ENCODE results near the gene LRPPRC. TPM values are rescaled to one million over a fixed set of nuclear protein-coding genes. Genes with fewer than 3 reads are reported as not detected.
A peak's percentile ranks its signal among the peaks of the same experiment; 100 is the strongest.

Gene LRPPRC
- total and polyA plus RNA-seq, 9 of the 15 experiments (the other 6 are each of a cell fraction or from before 2014, with no cell fraction given): 41.5 to 214 (median 138) TPM

GRCh38 chr2:44001716-44002115 lies 5.9 kb upstream of the LRPPRC start:
- intact Hi-C loops (cut with micrococcal nuclease): no loop called here
- in situ Hi-C loops (cut with MboI): no loop called here
- ChIA-PET POLR2A (interaction anchor here (1.4 kb wide), 1 partner anchor 10 kb away, joined by 6 read pairs; no protein-coding TSS in a partner anchor), CTCF (ENCODE audit: low intra/inter-chr PET ratio) (no interaction called here)
- Histone ChIP-seq H2AFZ (ENCODE audit: low read depth, low read length) (no peak overlapping the region), H3K27me3 (ENCODE audit: control insufficient read depth in 2 of 2, insufficient read depth in 2 of 2, low read length in 2 of 2) (peaks cover 13 to 20% of the 10 kb centered on the region in 2 experiments), H3K4me3 (no peak overlapping the region), H3K9ac (ENCODE audit: insufficient read depth in 1 of 2, low read depth in 2 of 2, low read length in 2 of 2) (no peak overlapping the region), H3K27ac (ENCODE audit: extremely low read depth, low read depth, low read length) (no peak overlapping the region), H3K79me2 (ENCODE audit: control insufficient read depth, insufficient read depth, low read length) (no peaks in the 10 kb centered on the region), H3K9me3 (replicated peaks; ENCODE audit: control insufficient read depth, insufficient read depth, low read depth, low read length) (no peaks in the 10 kb centered on the region; the same call in 1 of the 2 replicates), H4K20me1 (replicated peaks; ENCODE audit: control insufficient read depth, insufficient read depth, low read length) (no peaks in the 10 kb centered on the region), H3K4me2 (ENCODE audit: insufficient read depth, low read length) (no peak overlapping the region), H3K36me3 (ENCODE audit: control insufficient read depth, insufficient read depth, low read length) (no peaks in the 10 kb centered on the region), H3K4me1 (replicated peaks in 1 of 2; ENCODE audit: control insufficient read depth in 2 of 2, insufficient read depth in 2 of 2, low read length in 2 of 2) (peaks cover 2 to 5% of the 10 kb centered on the region in 2 experiments; a peak in 3 of 5 replicates), H3K9me1 (ENCODE audit: control insufficient read depth, insufficient read depth, low read length) (no peaks in the 10 kb centered on the region)
- 0% methylated on average over 1 of the region's 1 CpG for WGBS (ENCODE audit: insufficient coverage, low coverage, missing lambda C conversion rate)
- TF ChIP-seq ZNF766 (CRISPR knock-in tag; conservative IDR thresholded peaks at IDR 0.05) (no peak), ZNF143 (CRISPR knock-in tag; IDR thresholded peaks at IDR 0.05) (no peak)
- ATAC-seq (no peak), FAIRE-seq (no peak), DNase-seq (ENCODE audit: extremely low read depth in 1 of 4, low spot score in 3 of 4) (no peak)
- no TSS peak for BruUV-seq (replicated peaks)

GRCh38 chr2:43998263-43998662 lies 2.5 kb upstream of the LRPPRC start:
- H4K20me1 ChIP-seq (replicated peaks; ENCODE audit: control insufficient read depth, insufficient read depth, low read length): peaks cover 24% of the 10 kb centered on the region; the same call in 1 of the 2 replicates
- H3K9me3 ChIP-seq (replicated peaks; ENCODE audit: control insufficient read depth, insufficient read depth, low read depth, low read length): no peaks in the 10 kb centered on the region; the same call in 1 of the 2 replicates
- BruUV-seq (replicated peaks): no TSS peak
- peaks cover 7% of the 10 kb centered on the region for H3K9me1 ChIP-seq (ENCODE audit: control insufficient read depth, insufficient read depth, low read length)
- peaks cover 28% of the 10 kb centered on the region for H3K79me2 ChIP-seq (ENCODE audit: control insufficient read depth, insufficient read depth, low read length)
- in situ Hi-C loops (cut with MboI) (no loop called here), intact Hi-C loops (cut with micrococcal nuclease) (no loop called here)
- DNase-seq (ENCODE audit: extremely low read depth in 1 of 4, low spot score in 3 of 4) (no peak), FAIRE-seq (no peak), ATAC-seq (no peak)
- no peak overlapping the region for H3K4me2 ChIP-seq (ENCODE audit: insufficient read depth, low read length)
- H3K27ac ChIP-seq (ENCODE audit: extremely low read depth, low read depth, low read length): no peak overlapping the region
- H3K27me3 ChIP-seq (ENCODE audit: control insufficient read depth in 2 of 2, insufficient read depth in 2 of 2, low read length in 2 of 2): peaks cover 2 to 7% of the 10 kb centered on the region in 2 experiments; a peak in 3 of 5 replicates
- TF ChIP-seq MYNN (IDR thresholded peaks at IDR 0.05) (peak; percentile 63; the same call in 1 of the 2 replicates), MYNN (CRISPR knock-in tag; IDR thresholded peaks at IDR 0.05) (no peak), ELF2 (CRISPR knock-in tag; IDR thresholded peaks at IDR 0.05) (no peak)
- H3K4me1 ChIP-seq (replicated peaks in 1 of 2; ENCODE audit: control insufficient read depth in 2 of 2, insufficient read depth in 2 of 2, low read length in 2 of 2): peaks cover 8 to 19% of the 10 kb centered on the region in 2 experiments; a peak in 4 of 5 replicates
- H3K9ac ChIP-seq (ENCODE audit: insufficient read depth in 1 of 2, low read depth in 2 of 2, low read length in 2 of 2): no peak overlapping the region
- CTCF ChIA-PET (ENCODE audit: low intra/inter-chr PET ratio): interaction anchor here (0.6 kb wide), 2 partner anchors 48 to 1583 kb away, joined by 3 to 4 read pairs; no protein-coding TSS in a partner anchor
- POLR2A ChIA-PET: no interaction called here
- no peak overlapping the region for H2AFZ ChIP-seq (ENCODE audit: low read depth, low read length)
- 37% methylated on average over 4 of the region's 4 CpGs for WGBS (ENCODE audit: insufficient coverage, low coverage, missing lambda C conversion rate)
- peaks cover 16% of the 10 kb centered on the region for H3K36me3 ChIP-seq (ENCODE audit: control insufficient read depth, insufficient read depth, low read length)
- H3K4me3 ChIP-seq: no peak overlapping the region

Measured in K562 (cell line).